ENCODE measurements around the gene RPTOR. TPM values are rescaled to one million over a fixed set of nuclear protein-coding genes. Genes with fewer than 3 reads are reported as not detected.

RPTOR gene
- total and polyA plus RNA-seq, 2 donors (not counting 3 experiments of a cell fraction or from before 2014, with no cell fraction given), result 10.7 to 41.8 TPM

DNA sequence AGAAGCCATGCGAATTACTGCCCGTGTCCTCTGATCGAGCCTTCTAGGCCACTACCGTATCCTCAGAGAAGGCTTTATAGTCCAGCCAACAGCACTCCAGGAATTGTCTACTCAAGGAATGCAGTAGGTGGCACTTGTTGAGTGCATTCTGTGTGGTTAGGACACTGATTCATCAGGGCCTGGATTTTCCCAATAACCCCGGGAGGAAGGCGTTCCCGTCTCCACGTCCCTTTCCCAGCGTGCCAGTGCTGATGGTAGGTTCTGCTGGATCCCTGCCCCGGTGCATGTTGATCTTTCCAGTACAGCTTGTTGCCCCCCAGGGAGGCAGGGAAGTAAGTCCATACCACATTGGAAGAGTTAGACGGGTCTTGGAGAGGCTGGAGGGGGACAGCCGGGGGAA is 122.2 kb downstream of the RPTOR start:
- intact Hi-C loops (cut with micrococcal nuclease) (no loop called here), dilution Hi-C loops (cut with MboI; ENCODE audit: extremely low pct_ligation_motif_present, low sequenced_read_pairs) (no loop called here)
- H3K9me3 ChIP-seq (replicated peaks; ENCODE audit: control insufficient read depth, insufficient read depth, low read length), result no peaks in the 10 kb centered on the region
- DNase-seq (ENCODE audit: low read depth, low spot score) (no peak), FAIRE-seq (no peak)
- H3K4me1 ChIP-seq (ENCODE audit: control insufficient read depth, extremely low read depth, insufficient read depth, low read length), result peaks cover 13% of the 10 kb centered on the region
- peaks cover 8% of the 10 kb centered on the region for H3K79me2 ChIP-seq (ENCODE audit: control insufficient read depth, insufficient read depth, low read length)
- no peak for TF ChIP-seq POLR2AphosphoS5 (IDR thresholded peaks at IDR 0.05; ENCODE audit: insufficient read depth, low read depth, low read length)
- no peaks in the 10 kb centered on the region for H3K36me3 ChIP-seq (ENCODE audit: control insufficient read depth in 2 of 2, extremely low read depth in 1 of 2, insufficient read depth in 2 of 2, low read length in 2 of 2)
- H3K4me3 ChIP-seq (replicated peaks in 1 of 3; ENCODE audit: insufficient read depth in 1 of 3, low read depth in 1 of 3, low read length in 3 of 3), result no peak overlapping the region
- ChIA-PET CTCF (no interaction called here), POLR2A (no interaction called here)
- H3K9me1 ChIP-seq (replicated peaks; ENCODE audit: control insufficient read depth, extremely low read depth, insufficient read depth, low read length), result no peaks in the 10 kb centered on the region
- BruUV-seq (replicated peaks), result no TSS peak
- H3K27me3 ChIP-seq (ENCODE audit: control insufficient read depth in 2 of 2, insufficient read depth in 2 of 2, low read length in 2 of 2), result no peaks in the 10 kb centered on the region
- no peak overlapping the region for H3K9ac ChIP-seq (replicated peaks; ENCODE audit: extremely low read depth, insufficient read depth, low read length)
- no peaks in the 10 kb centered on the region for H4K20me1 ChIP-seq (replicated peaks; ENCODE audit: control insufficient read depth, extremely low read depth, insufficient read depth, low read length)
- H3K27ac ChIP-seq (ENCODE audit: insufficient read depth, low read depth, low read length), result no peak overlapping the region
- no peak overlapping the region for H3K4me2 ChIP-seq (ENCODE audit: insufficient read depth, low read length)
- H2AFZ ChIP-seq (ENCODE audit: low read depth, low read length), result no peak overlapping the region

DNA sequence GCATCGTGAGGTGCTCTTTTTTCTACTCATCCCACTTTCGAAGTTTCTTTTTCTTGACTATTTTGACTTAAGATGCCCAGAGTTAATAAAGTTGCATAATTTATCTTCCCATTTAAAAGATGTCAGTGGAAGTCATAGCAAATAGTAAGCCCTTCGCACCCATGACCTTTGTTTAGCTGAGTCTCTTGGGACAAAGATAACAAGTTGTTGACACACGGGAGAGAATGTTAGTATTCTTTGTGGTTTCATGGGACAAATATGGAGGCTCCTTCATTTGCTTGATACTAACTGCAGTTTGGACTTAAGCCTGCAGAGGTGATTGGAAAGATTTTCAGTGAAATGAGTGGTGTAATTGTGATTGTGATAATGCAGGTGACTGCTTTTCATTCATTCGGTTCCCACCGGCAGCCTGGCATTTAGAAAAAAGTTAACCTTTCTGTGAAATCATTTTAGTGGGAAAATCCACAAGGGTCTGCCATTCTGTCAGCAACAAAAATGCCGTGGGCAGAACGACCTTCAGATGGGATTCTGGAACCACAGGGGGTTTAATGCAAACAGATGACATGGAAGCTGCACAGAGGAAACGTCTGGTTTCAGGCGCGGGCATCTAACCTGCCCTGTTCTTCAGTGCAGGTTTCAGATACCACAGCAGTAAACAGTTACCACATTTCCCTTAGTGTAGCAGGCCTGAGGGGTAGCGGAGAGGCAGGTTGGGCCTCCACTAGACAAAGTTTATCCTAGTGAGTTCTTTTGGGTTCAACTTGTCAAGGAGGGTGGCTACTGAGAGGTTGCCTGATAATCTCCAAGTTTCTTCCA is 123.0 kb downstream of the RPTOR start:
- Histone ChIP-seq H3K36me3 (ENCODE audit: control insufficient read depth in 2 of 2, extremely low read depth in 1 of 2, insufficient read depth in 2 of 2, low read length in 2 of 2) (no peaks in the 10 kb centered on the region), H4K20me1 (replicated peaks; ENCODE audit: control insufficient read depth, extremely low read depth, insufficient read depth, low read length) (no peaks in the 10 kb centered on the region), H3K4me3 (replicated peaks in 1 of 3; ENCODE audit: insufficient read depth in 1 of 3, low read depth in 1 of 3, low read length in 3 of 3) (no peak overlapping the region), H3K27ac (ENCODE audit: insufficient read depth, low read depth, low read length) (no peak overlapping the region), H3K9me1 (replicated peaks; ENCODE audit: control insufficient read depth, extremely low read depth, insufficient read depth, low read length) (no peaks in the 10 kb centered on the region), H3K4me2 (ENCODE audit: insufficient read depth, low read length) (no peak overlapping the region), H3K9me3 (replicated peaks; ENCODE audit: control insufficient read depth, insufficient read depth, low read length) (no peaks in the 10 kb centered on the region), H3K79me2 (ENCODE audit: control insufficient read depth, insufficient read depth, low read length) (peaks cover 6% of the 10 kb centered on the region), H2AFZ (ENCODE audit: low read depth, low read length) (no peak overlapping the region), H3K4me1 (ENCODE audit: control insufficient read depth, extremely low read depth, insufficient read depth, low read length) (peaks cover 13% of the 10 kb centered on the region), H3K9ac (replicated peaks; ENCODE audit: extremely low read depth, insufficient read depth, low read length) (no peak overlapping the region), H3K27me3 (ENCODE audit: control insufficient read depth in 2 of 2, insufficient read depth in 2 of 2, low read length in 2 of 2) (no peaks in the 10 kb centered on the region)
- BruUV-seq (replicated peaks), result no TSS peak
- ChIA-PET CTCF (no interaction called here), POLR2A (no interaction called here)
- TF ChIP-seq FOS (IDR thresholded peaks at IDR 0.05; ENCODE audit: borderline replicate concordance, insufficient read depth, low read length), result no peak
- TF ChIP-seq JUN (IDR thresholded peaks at IDR 0.05; ENCODE audit: borderline replicate concordance, insufficient read depth, insufficient read length, low read depth), result no peak
- no peak for TF ChIP-seq MYC (IDR thresholded peaks at IDR 0.05; ENCODE audit: low read depth, low read length)
- no peak for TF ChIP-seq POLR2A (IDR thresholded peaks at IDR 0.05; ENCODE audit: low read depth, low read length)
- no peak for TF ChIP-seq POLR2AphosphoS5 (IDR thresholded peaks at IDR 0.05; ENCODE audit: insufficient read depth, low read depth, low read length)
- no peak for TF ChIP-seq EZH2 (IDR thresholded peaks at IDR 0.05; ENCODE audit: borderline replicate concordance, low read depth, low read length, severe bottlenecking)
- DNase-seq (ENCODE audit: low read depth, low spot score), result no peak
- dilution Hi-C loops (cut with MboI; ENCODE audit: extremely low pct_ligation_motif_present, low sequenced_read_pairs), result no loop called here
- no peak for FAIRE-seq
- intact Hi-C loops (cut with micrococcal nuclease), result no loop called here

All from endothelial cell of umbilical vein (primary cell).